HG03378 (cell line): Measurements from ENCODE around the gene YJU2.

Experiments used
- ATAC-seq: cut with Tn5 transposase; IDR thresholded peaks from one replicate; pipeline ENCODE4 v1.9.1; 2021; ENCODE audit warnings: mild to moderate bottlenecking, moderate library complexity; ENCODE audit not compliant: unreplicated experiment

Gene YJU2

DNA sequence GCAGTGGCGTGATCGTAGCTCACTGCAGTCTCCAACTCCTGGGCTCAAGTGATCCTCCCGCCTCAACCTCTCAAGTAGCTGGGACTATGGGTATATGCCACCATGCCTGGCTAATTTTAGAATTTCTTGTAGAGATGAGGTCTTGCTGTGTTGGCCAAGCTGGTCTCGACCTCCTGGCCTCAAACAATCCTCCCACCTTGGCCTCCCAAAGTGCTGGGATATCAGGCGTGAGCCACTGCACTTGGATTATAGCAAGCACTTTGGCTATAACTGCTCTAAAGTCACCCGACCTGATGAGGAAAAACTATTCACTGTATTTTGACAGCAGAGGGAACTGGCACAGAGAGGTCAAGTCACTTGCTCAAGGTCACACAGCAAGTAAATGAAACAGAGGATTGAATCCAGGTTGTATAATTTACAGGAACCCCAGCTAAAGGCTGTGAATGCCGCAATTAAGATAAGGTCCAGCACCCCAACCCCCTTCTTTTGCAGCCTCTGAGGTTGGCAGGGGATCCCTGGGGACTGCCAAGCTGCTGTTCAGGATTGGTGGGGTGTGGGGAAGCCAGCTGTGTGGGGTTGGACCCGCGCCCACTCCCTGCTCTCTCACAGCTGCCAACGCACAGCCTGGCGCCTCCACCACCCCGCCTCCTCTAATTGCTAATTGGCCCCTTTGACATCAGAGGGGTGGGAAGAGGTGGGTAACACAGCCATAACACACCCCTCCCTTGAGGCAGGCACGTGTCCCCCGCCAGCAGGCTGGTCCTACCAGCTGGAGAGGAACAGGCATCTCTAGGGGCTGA lies 49.3 kb downstream of the YJU2 start:
- ATAC-seq, result no peak

GRCh38 chr19:4297901-4298809 lies 51.3 kb downstream of the YJU2 start:
- ATAC-seq, result no peak

GRCh38 chr19:4298810-4299550 lies 52.1 kb downstream of the YJU2 start:
- ATAC-seq, result no peak

- ATAC-seq, result no peak
Measured at GRCh38 chr19:4300589-4300988, 53.7 kb downstream of the YJU2 start.

GRCh38 chr19:4301590-4302242 lies 54.8 kb downstream of the YJU2 start:
- no peak for ATAC-seq

GRCh38 chr19:4302243-4302640 lies 55.4 kb downstream of the YJU2 start, which contains the start of gene TMIGD2:
Gene TMIGD2, minus strand, starts transcription at chr19:4302389. Its CDS starts 4 bp downstream, at chr19:4302385.
- ATAC-seq, result no peak

DNA sequence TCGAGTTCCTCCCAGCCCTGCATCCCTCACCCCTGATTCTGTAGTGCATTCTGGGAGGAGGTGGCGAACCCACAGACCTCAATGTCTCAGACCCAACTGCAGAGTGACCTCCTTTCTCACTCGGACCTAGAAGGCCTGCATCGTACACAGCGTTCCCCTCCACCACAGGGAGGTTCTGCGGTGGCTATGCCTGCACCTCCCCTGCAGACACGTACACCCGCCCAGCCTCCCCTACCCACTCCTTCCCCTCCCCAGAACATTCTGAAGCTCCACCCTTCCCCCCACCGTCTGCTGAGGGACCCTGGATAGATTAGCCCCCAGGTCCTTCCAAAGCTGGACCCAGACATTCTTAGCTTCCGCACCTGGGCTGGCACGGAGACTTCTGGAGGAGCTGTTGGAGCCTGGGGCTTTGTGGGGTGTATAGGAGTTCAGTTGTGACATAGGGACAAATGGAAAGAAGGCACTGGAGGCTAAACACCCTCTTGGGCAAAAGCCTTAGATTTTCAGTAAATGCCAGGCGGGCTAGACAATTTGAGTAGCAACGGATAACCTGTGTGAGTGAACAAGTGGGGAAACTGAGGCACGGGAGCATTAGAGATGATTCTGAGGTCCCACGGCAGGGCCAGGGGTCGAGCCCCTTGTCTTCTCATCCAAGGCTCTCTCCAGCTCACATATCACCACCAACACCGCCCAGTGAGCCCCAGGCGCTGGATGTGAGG lies 57.1 kb downstream of the YJU2 start:
- no peak for ATAC-seq

DNA sequence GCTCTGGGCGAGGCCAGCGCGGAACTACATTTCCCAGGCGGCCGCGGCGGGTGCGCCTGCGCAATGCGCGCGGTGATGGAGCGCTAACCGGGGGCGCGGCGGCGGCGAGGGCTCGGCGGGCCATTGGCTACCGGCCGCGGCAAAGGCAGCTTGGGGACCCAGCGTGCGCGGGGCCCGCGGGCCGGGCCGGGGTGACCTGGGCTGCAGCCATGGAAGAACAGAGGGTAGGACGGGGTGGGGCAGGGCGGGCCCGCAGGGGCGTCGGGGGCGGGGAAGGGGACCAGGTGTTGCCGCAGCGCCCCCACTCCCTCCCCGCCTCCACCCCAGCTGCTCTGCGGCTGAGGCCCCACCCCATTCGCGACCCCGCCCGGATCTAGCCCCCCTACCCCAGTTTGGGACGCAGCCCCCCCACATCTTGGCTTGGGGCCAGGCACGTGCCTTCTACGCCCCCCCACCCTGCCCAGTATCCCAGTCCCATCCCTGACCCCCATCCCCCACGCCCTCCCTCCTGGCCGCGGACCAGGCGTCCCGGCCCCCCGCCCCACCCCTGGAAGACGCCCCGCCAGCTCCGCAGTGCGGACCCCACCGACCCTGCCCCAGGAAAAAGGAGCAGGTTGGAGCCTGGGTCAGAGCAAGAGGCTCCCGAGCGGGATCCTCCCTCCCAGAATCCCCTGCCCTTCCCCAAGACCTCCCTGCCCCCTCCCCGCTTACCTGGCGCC lies 57.8 kb downstream of the YJU2 start, which contains the start of gene FSD1:
FSD1 (plus strand) TSS at position 61 of the 719 bp plus-strand sequence; CDS start at position 210, 149 bp downstream.
- no peak for ATAC-seq

GRCh38 chr19:4305257-4305612 lies 58.4 kb downstream of the YJU2 start:
- no peak for ATAC-seq

DNA sequence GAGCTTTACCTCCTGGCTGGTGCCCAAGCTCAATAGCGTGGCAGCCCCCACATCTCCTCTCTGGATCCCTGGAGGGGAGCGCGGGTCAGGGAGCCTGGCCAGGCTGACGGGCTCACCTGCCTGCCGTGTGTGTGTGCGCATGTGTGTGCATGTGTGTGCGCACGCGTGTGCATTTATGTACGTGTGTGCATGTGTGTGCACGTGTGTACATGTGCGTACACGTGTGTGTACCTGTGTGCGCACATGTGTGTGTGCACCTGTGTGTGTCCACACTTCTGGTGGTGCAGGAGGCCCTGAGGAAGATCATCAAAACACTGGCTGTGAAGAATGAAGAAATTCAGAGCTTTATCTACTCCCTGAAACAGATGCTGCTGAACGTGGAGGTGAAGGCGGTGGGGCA lies 58.8 kb downstream of the YJU2 start:
- no peak for ATAC-seq

- no peak for ATAC-seq
Measured at GRCh38 chr19:4310247-4311121, 63.6 kb downstream of the YJU2 start.

- ATAC-seq, result no peak
Measured at GRCh38 chr19:4313847-4314490, 67.1 kb downstream of the YJU2 start.

- ATAC-seq, result no peak
Measured at GRCh38 chr19:4316956-4317355, 70.1 kb downstream of the YJU2 start.

GRCh38 chr19:4318460-4318859 lies 71.6 kb downstream of the YJU2 start:
- no peak for ATAC-seq
